Activated CD8-positive, alpha-beta memory T cell treated with anti-CD3 and anti-CD28 coated beads for 24 hours (primary cell): ENCODE data around the gene EHD4.

Experiments
- DNase-seq: peaks from one replicate; pipeline ENCODE4 v3.0.0-alpha.2; 2020

EHD4 gene

GRCh38 chr15:41892621-41893421 is 79.5 kb downstream of the EHD4 start:
- peak; percentile 73 for DNase-seq

DNA sequence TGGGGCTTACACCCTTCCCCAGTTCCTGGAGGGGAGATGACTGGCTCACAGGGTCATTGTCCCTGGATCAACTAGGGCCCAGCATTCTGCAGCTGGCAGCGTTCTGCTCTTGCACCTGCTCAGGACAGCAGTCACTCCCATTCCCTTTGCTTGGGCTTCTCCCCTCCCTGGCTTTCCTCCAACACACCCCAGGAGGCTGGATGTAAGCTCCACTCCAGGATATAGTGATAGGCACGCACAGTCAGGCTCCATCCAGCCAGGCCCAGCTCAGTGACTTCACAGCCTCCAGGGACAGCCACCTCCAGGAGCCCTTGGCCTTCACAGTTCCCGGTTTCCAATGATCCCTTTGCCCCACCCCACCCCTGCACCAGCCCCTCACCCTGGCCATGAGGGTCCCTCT is 80.4 kb downstream of the EHD4 start:
- no peak for DNase-seq

GRCh38 chr15:41891226-41891625 is 81.1 kb downstream of the EHD4 start:
- DNase-seq: no peak

DNA sequence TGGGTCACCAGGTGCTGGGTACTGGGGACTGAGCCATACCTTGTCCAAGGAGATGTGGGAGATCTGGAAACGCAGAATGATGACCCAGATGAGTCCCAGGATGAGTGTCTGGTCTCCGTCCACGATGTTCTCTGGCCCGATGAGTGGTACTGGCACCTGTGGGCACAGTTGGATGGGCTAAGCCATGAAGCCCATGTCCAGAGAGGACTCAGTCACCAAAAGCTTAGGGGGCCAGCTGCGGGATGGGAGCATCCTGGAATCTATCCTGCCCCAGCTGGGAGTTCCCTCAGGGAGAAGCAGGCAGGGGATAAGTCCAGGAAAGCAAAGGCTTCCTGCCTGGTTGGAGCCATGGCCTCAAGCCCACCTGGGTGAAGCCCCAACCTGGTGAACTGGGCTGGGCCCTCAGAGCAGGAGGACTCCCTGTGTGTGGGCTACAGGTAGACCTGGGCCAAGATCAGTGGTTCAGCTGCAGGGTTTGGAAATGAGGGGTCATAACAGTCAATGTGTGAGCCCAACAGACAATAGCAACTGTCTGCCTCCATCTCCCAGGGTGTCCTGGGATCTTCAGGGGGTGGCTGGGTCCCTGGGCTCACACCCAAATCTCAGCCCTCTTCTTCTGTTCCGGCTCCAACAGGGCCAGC is 82.2 kb downstream of the EHD4 start:
- DNase-seq: no peak

- DNase-seq: no peak
Measured at GRCh38 chr15:41888662-41889253, 83.6 kb downstream of the EHD4 start.

DNA sequence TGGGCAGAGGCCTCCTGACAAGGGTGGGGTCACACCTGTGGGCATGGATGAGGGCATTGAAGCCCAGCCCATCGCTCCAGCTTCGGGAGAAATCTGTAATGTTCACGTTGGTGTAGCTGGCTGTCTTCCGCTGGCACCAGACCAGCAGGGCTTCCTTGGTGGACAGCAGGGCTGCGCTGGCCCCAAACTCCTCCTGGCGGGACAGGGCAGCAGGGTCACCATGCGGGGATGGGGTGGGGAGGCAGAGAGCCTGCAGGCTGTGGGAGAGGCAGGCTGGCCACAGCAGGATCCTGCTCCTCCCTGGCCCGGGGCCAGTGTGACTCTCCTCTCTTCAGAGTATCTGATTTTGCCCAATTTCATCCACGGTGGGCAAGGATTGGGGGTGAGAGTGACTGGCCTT is 84.5 kb downstream of the EHD4 start:
- no peak for DNase-seq

GRCh38 chr15:41887161-41887560 is 85.2 kb downstream of the EHD4 start:
- DNase-seq: no peak

DNA sequence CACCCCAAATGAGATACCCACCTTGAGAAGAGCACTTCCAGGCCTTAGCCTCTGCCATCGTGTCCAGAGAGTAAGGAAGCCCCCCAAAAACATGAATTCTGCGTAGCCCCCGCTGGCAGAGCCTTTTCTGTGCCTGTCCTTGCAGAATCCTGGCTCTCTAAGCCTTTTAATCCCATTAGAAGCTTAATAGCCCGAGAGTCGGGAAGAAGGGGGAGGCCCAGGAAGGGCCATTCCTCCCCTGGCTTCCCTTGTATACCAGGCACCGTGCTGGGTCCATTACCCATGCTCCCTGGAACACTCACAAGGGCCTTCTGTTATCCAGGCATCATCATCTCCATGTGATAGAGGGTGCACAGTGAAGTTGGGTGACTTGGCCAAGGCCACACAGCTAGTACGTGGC is 85.6 kb downstream of the EHD4 start:
- DNase-seq: no peak

GRCh38 chr15:41885841-41886240 is 86.5 kb downstream of the EHD4 start:
- DNase-seq: no peak

GRCh38 chr15:41885321-41885720 is 87.0 kb downstream of the EHD4 start:
- DNase-seq: no peak

DNA sequence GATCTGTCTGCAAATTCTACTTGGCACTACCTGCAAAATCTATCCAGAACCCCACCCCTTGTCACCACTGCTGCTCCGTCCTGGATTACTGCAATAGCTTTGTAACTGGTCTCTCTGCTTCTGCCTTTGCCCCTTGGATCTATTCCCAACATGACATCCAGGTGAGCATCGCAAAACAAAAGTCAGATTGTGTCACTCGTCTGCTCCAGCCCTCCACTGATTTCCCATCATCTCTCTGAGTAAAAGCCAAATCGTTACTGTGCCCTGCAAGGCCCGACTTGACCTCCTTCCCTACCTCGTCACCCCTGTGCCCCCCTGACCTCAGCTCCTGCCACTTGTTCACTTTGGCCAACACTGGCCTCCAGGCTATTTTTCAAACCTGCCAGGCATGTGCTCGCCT is 87.9 kb downstream of the EHD4 start:
- no peak for DNase-seq

DNA sequence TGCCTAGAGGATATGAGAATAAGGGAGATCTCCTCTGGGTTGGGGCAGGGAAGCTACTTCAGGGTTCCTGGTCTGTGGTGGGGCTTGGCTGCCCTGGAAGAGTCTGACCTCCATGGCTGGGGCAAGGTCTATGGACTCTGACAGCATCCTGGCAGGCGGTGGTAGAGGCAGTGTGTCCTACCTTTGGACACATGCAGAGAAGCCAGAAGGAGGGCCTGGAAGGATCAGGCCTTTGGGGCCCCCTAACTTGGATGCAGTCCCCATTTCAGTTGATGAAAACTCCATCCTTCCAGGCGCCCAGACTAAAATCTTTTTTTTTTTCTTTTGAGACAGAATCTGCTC is 88.9 kb downstream of the EHD4 start:
- no peak for DNase-seq

DNA sequence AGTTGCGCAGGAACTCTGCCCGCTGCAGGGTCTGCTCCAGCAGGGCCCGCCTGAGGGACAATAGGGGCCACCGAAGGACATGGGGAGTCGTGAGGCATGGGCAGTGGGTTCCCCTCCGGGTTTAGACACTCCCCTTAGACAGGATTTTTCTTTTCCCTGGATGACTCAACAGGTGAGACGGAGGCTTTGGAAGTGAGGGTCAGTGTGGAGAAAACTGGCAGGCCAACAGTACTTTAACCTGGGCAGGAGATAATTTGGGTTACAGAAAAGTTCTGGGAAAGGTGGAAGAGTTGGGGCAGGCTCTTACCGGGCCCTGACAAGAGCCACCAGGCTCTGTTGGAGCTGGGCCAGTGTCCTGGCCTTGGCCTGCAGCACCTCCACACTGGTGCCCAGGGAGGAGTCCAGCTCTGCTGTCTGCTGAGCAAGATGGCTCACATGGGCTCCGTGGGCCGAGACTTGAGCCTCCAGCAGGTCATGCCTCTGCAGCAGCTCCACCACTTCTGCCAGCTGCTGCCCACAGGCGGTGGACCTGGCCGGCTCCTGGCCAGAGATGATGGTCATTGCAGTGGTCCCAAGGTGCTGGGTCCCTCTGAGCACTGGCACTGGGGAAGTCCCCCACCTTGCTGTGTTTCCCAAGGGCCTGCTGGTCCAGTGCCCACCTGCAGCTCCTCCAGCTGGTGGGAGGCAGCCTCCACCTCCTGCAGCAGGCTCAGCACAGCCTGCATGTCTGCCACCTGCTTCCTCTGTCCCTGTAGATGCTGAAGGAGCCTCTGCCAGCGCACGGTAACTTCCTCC is 89.5 kb downstream of the EHD4 start:
- no peak for DNase-seq

GRCh38 chr15:41881920-41882688 is 90.3 kb downstream of the EHD4 start:
- no peak for DNase-seq

- DNase-seq: no peak
Measured at GRCh38 chr15:41881550-41881919, 90.8 kb downstream of the EHD4 start.

DNA sequence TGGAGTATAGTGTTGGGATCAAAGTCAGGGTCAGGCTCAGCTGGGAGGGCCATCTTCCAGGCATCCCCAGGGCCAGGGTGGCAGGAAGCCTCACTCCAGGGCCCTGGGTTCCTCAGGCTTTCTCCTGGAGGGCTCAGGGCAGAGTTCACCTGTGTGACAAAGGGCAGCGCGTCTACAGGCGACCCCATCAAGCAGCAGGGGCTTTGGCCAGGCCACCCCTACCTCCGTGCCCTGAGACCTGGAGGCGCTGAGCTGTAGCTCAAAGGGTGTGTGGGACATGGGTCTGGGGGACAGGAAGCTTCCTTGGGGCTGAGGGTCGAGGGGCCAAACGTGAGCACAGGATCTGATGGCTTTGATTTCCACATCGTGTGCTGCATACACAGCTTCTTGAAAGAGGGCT is 91.3 kb downstream of the EHD4 start:
- no peak for DNase-seq

DNA sequence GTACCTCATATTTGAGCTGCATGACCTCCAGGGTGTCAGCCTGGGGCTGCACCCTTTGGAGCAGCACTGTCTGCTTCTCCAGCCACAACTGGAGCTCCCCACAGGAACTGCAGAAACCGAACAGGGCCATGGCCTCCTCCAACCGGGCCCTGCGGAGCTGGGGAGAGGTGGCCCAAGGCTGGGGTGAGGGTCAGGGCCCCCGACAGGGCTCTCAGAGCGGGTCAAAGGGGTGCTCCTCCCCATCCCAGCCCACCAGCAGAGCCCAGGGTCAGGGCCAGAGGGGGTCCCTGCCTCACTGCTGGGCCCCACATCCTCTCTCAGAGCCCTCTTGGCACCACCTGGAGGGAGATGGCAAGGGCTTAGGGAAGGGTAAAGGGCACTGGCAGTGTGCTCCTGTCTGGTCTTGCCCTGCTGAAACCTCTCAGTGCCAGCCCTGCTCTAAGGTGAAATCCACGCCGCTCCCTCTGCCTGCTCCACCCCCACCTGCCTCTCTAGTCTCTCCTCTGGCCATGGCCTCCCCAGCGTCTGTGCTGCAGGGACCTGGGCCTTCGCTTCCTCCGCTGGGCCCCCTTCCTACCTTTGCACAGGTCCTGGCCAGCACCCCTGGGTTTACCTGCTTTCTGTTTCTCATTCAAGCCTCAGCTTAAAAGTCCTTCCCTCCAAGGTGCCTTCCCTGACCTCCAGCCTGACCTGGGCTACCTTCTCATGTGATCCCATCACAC is 92.0 kb downstream of the EHD4 start:
- no peak for DNase-seq

GRCh38 chr15:41879321-41879845 is 93.0 kb downstream of the EHD4 start:
- DNase-seq: no peak

DNA sequence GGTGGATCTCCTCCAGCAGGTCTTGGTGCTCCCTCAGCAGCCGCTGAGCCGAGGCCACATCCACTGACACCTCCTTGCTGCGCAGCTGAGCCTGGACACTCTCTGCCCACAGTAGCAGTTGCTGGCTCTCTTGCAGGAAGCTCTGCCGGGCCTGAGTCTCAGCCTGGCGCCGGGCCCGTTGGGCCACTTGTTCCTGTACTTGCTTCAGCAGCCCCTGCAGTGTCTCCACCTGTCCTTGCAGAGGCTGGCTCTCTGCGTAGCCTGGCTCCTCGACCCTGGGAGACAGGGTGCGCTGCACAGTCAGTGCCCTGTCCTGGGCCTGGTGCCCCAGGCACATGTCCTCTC is 94.0 kb downstream of the EHD4 start:
- DNase-seq: no peak

DNA sequence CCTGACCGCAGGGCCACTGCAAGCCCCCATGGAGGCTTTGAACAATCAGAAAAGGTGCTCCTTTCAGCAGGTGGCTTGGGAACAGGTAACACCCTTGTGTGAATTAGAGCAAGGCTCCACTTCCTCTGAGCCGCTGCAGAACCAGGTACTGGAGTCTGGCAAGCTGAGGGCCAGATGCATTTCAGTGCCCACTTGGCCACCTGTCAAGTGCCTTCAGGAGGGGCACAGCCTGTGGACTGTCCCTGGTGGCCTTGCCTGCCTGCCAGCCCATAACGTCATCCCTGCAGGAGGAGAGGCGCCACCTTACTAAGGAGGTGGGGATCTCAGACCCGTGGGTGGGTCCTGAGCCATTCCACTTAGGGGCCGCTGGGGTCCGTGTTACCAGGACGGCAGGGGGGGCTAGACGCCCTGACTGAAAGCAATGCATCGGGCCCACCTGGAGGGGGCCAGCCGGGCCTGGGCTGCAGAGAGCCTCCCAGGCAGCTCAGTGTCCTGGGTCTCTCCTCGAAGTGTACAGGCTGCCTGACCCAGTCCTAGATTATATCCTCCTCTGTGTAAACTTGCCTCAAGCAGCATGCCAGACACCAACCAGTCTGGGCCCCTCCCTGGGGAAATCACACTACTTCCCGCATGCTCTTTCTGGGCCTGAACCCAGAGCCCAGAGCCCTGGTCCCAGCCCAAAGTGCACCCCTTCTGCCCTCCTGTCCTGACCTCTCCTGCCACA is 94.6 kb downstream of the EHD4 start:
- DNase-seq: no peak

DNA sequence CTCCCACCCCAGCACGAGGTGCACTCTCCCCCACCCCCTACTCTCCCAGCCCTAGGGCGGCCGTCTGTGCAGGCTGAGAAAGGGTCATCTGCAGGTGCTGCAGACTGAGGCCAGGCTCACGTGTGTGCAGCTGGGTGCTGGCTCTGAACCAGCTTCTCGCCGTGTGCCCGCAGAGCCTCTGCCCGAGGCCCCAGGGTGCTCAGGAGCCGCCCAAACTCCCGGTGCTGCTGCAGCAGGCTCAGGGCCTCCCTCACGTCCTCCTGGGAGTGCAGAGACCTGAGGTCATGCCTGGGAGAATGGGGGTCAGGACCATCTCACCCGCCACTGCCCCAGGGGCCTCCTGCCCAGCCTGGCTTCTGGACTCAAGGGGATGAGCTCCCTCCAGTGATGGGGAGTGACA is 95.7 kb downstream of the EHD4 start:
- DNase-seq: no peak
